PC-9 (cell line): ENCODE results near the gene RIN1. TPM values are rescaled to one million over a fixed set of nuclear protein-coding genes. Genes with fewer than 3 reads are reported as not detected.

ENCODE experiments used
- BruUV-seq: library from RNA; stranded (reverse); fragments of 400-500 nt; replicated peaks from 2 replicates; lab custom pipeline; 2021; lab: Mats Ljungman, UMichigan
- CTCF ChIA-PET: fragments of 300-600 bp; sonication (Branson Sonifier 250); formaldehyde crosslinking; loops from one replicate; lab custom pipeline; 2022; ENCODE audit warnings: antibody characterized with exemption; lab: Charles Lee
- POLR2A ChIA-PET: fragments of 300-600 bp; sonication (Branson Sonifier 250); formaldehyde crosslinking; loops from one replicate; lab custom pipeline; 2022; ENCODE audit warnings: antibody characterized with exemption; ENCODE audit not compliant: unreplicated experiment; lab: Charles Lee
- DNase-seq, 2 experiments: peaks; one replicate each; pipeline versions ENCODE4 v3.0.0 to v3.0.0-alpha.2; 2015 to 2022; ENCODE audit warnings: mixed read lengths in 1 of 2
- H2AFZ ChIP-seq: fragments of 200-600 bp; sonication (generic); 2 replicates; pipeline ENCODE4 v1.8.1; 2017; ENCODE audit warnings: antibody characterized with exemption
- H3F3A ChIP-seq: fragments of 200-600 bp; sonication (generic); 2 replicates; pipeline ENCODE4 v1.8.1; 2017; ENCODE audit warnings: antibody characterized with exemption, mild to moderate bottlenecking, low read depth; ENCODE audit not compliant: insufficient read depth
- H3K27ac ChIP-seq: fragments of 200-600 bp; sonication (generic); 2 replicates; pipeline ENCODE4 v1.6.1; 2016; ENCODE audit warnings: mixed run types
- H3K27me3 ChIP-seq: fragments of 200-600 bp; sonication (generic); 2 replicates; pipeline ENCODE4 v1.6.1; 2016; ENCODE audit warnings: low read depth, mixed run types; ENCODE audit not compliant: insufficient read depth
- H3K36me3 ChIP-seq: fragments of 200-600 bp; sonication (generic); 2 replicates; pipeline ENCODE4 v1.6.1; 2016; ENCODE audit warnings: low read depth, mixed run types
- H3K4me1 ChIP-seq: fragments of 200-600 bp; sonication (generic); replicated peaks from 2 replicates; pipeline ENCODE4 v1.6.1; 2016; ENCODE audit warnings: mixed run types; ENCODE audit not compliant: insufficient read depth
- H3K4me2 ChIP-seq: fragments of 200-600 bp; sonication (generic); 2 replicates; pipeline ENCODE4 v1.6.1; 2017; ENCODE audit warnings: mixed run types
- H3K4me3 ChIP-seq: fragments of 200-600 bp; sonication (generic); 2 replicates; pipeline ENCODE4 v1.6.1; 2016; ENCODE audit warnings: mixed run types
- H3K79me2 ChIP-seq: fragments of 200-600 bp; sonication (generic); 2 replicates; pipeline ENCODE4 v1.6.1; 2017; ENCODE audit warnings: low read depth, mixed run types
- H3K9me2 ChIP-seq: fragments of 200-600 bp; sonication (generic); 2 replicates; pipeline ENCODE4 v1.8.1; 2017; ENCODE audit warnings: mild to moderate bottlenecking; ENCODE audit not compliant: insufficient read depth
- H3K9me3 ChIP-seq: fragments of 200-600 bp; sonication (generic); 2 replicates; pipeline ENCODE4 v1.8.1; 2016; ENCODE audit warnings: low read depth; ENCODE audit not compliant: insufficient read depth
- H4K20me1 ChIP-seq: fragments of 200-600 bp; sonication (generic); 2 replicates; pipeline ENCODE4 v1.8.1; 2017; ENCODE audit not compliant: insufficient read depth
- CTCF ChIP-seq: fragments of 200-600 bp; sonication (generic); conservative IDR thresholded peaks from 2 replicates; pipeline ENCODE4 v1.6.1; 2017; ENCODE audit warnings: mixed run types, antibody characterized with exemption, mild to moderate bottlenecking, moderate library complexity
- EZH2 ChIP-seq: fragments of 200-600 bp; sonication (generic); IDR thresholded peaks from 2 replicates; pipeline ENCODE4 v1.8.0; 2017; ENCODE audit warnings: antibody characterized with exemption, low read depth
- intact Hi-C: fragments of 100-400 bp; cut with micrococcal nuclease; formaldehyde crosslinking; loops from one replicate; pipeline ENCODE4 v1.10.0; 2022; ENCODE audit not compliant: unreplicated experiment
- total RNA-seq: library from RNA; stranded (reverse); gene quantifications from 2 replicates; pipeline ENCODE4 v1.2.3, GENCODE V29; 2021

RIN1 gene
- total RNA-seq, 1 experiment from 2014 or later: 15.5 TPM

- DNase-seq: no peak
- no TSS peak for BruUV-seq
- no peaks in the 10 kb centered on the region for H3K9me2 ChIP-seq
- H3K79me2 ChIP-seq: peaks cover 39% of the 10 kb centered on the region
- H3K4me3 ChIP-seq: peak overlapping the region; percentile 100
- peaks cover 34% of the 10 kb centered on the region for H3K4me1 ChIP-seq
- peak overlapping the region; percentile 93 for H2AFZ ChIP-seq
- H3K27me3 ChIP-seq: no peaks in the 10 kb centered on the region
- CTCF ChIA-PET: interaction anchor here (0.6 to 2.4 kb wide), 4 partner anchors 9 to 77 kb away, joined by 4 to 7 read pairs (median 6); partner anchors contain the start of gene RIN1
- intact Hi-C loops: loop anchor here (1.0 kb wide), 1 partner anchor 26 kb away; the partner anchor contains the start of gene SLC29A2
- TF ChIP-seq EZH2 (no peak), CTCF (no peak)
- POLR2A ChIA-PET: interaction anchor here (0.5 to 0.6 kb wide), 4 partner anchors 25 to 109 kb away, joined by 3 to 5 read pairs (median 4); no protein-coding TSS in a partner anchor
- H3F3A ChIP-seq: peaks cover 38% of the 10 kb centered on the region
- peaks cover 10% of the 10 kb centered on the region for H4K20me1 ChIP-seq
- H3K36me3 ChIP-seq: no peaks in the 10 kb centered on the region
- H3K4me2 ChIP-seq: peak overlapping the region; percentile 87
- no peaks in the 10 kb centered on the region for H3K9me3 ChIP-seq
- H3K27ac ChIP-seq: 0 out of 2 replicates have a peak overlapping the region, but pooled peaks have one; percentile 11
These were observed 9.0 kb upstream of the RIN1 start for GRCh38 chr11:66345316-66345649.

- intact Hi-C loops: loop anchor here (1.0 kb wide), 1 partner anchor 27 kb away; the partner anchor contains the start of gene SLC29A2
- BruUV-seq: TSS peak; percentile 66
- peak within 1 kb of the TSS; percentile 93 for H2AFZ ChIP-seq
- peaks cover 38% of the 10 kb centered on the region for H3F3A ChIP-seq
- TF ChIP-seq EZH2 (no peak), CTCF (no peak)
- H4K20me1 ChIP-seq: peaks cover 10% of the 10 kb centered on the region
- no peaks in the 10 kb centered on the region for H3K27me3 ChIP-seq
- peak; percentile 94 for DNase-seq
- H3K27ac ChIP-seq: peak within 1 kb of the TSS; percentile 11; the same call in 1 of the 2 replicates
- peaks cover 34% of the 10 kb centered on the region for H3K4me1 ChIP-seq
- H3K79me2 ChIP-seq: peaks cover 39% of the 10 kb centered on the region
- no peaks in the 10 kb centered on the region for H3K9me3 ChIP-seq
- ChIA-PET POLR2A (interaction anchor here (0.5 to 0.6 kb wide), 5 partner anchors 25 to 232 kb away, joined by 3 to 8 read pairs (median 4); no protein-coding TSS in a partner anchor), CTCF (interaction anchor here (0.8 to 2.4 kb wide), 4 partner anchors 9 to 33 kb away, joined by 3 to 7 read pairs (median 4); partner anchors contain the start of gene RIN1)
- H3K4me2 ChIP-seq: peak within 1 kb of the TSS; percentile 87
- H3K4me3 ChIP-seq: peak within 1 kb of the TSS; percentile 100
- no peaks in the 10 kb centered on the region for H3K36me3 ChIP-seq
- no peaks in the 10 kb centered on the region for H3K9me2 ChIP-seq
These were observed 8.5 kb upstream of the RIN1 start, which contains the start of gene BRMS1 for GRCh38 chr11:66344550-66345315. Gene BRMS1, minus strand, starts transcription at chr11:66345104. Its CDS starts 2,870 bp downstream, at chr11:66342234.

- ChIA-PET CTCF (no interaction called here), POLR2A (no interaction called here)
- H3K9me3 ChIP-seq: no peaks in the 10 kb centered on the region
- H3K9me2 ChIP-seq: no peaks in the 10 kb centered on the region
- H3K27me3 ChIP-seq: no peaks in the 10 kb centered on the region
- no peak for TF ChIP-seq CTCF
- no peak for TF ChIP-seq EZH2
- no peak for DNase-seq
- peaks cover 39% of the 10 kb centered on the region for H3K79me2 ChIP-seq
- H3K36me3 ChIP-seq: no peaks in the 10 kb centered on the region
- H3K4me3 ChIP-seq: no peak overlapping the region; the same call in 1 of the 2 replicates
- peaks cover 26% of the 10 kb centered on the region for H3F3A ChIP-seq
- no peak overlapping the region for H3K27ac ChIP-seq
- H3K4me2 ChIP-seq: peak overlapping the region; percentile 87; the same call in 1 of the 2 replicates
- no peak overlapping the region for H2AFZ ChIP-seq
- peaks cover 10% of the 10 kb centered on the region for H4K20me1 ChIP-seq
- no TSS peak for BruUV-seq
- intact Hi-C loops: no loop called here
- H3K4me1 ChIP-seq: peaks cover 28% of the 10 kb centered on the region
These were observed 6.9 kb upstream of the RIN1 start for GRCh38 chr11:66343176-66343575.
